SK-N-SH (cell line): ENCODE data around the gene STEAP2. TPM values are rescaled to one million over a fixed set of nuclear protein-coding genes. Genes with fewer than 3 reads are reported as not detected.
"Not testable (repeated sequence)": the region's sequence is repeated elsewhere in the genome, so short reads cannot be mapped to it uniquely, and the experiment has no call there.

Experiments used
- CTCF ChIA-PET: fragments of 300-600, 350-600 bp; formaldehyde crosslinking; extraction: SDS; loops from one replicate; lab custom pipeline; 2021; lab: Yijun Ruan, JAX
- POLR2A ChIA-PET: fragments of 350-600 bp; sonication (Branson Sonifier 250); formaldehyde crosslinking; extraction: SDS; loops from one replicate; lab custom pipeline; 2020; ENCODE audit warnings: antibody characterized with exemption, inconsistent platforms; lab: Yijun Ruan, JAX
- DNase-seq: peaks from one replicate; pipeline ENCODE4 v3.0.0; 2012
- H2AFZ ChIP-seq: fragments of 200-600 bp; sonication (generic); 2 replicates; pipeline ENCODE4 v1.8.1; 2016; ENCODE audit warnings: antibody characterized with exemption, mild to moderate bottlenecking, low read depth
- H3F3A ChIP-seq: fragments of 200-600 bp; sonication (generic); replicated peaks from 2 replicates; pipeline ENCODE3; 2016; ENCODE audit warnings: antibody characterized with exemption, mild to moderate bottlenecking; ENCODE audit not compliant: insufficient read depth
- H3K27ac ChIP-seq, 2 experiments: fragments of 200-500 bp in 1 of 2; fragments of 200-600 bp in 1 of 2; sonication (Bioruptor generic) in 1 of 2; sonication (generic), shearing (Covaris generic) in 1 of 2; 2 replicates each; pipeline versions ENCODE4 v1.5.1 to v1.6.1; 2014 to 2016; ENCODE audit warnings: low read depth in 2 of 2, inconsistent platforms in 1 of 2, low read length in 1 of 2, mild to moderate bottlenecking in 1 of 2, mixed read lengths in 1 of 2
- H3K27me3 ChIP-seq: fragments of 200-600 bp; sonication (generic), shearing (Covaris generic); 2 replicates; pipeline ENCODE4 v1.6.1; 2016; ENCODE audit warnings: mixed run types; ENCODE audit not compliant: insufficient read depth
- H3K36me3 ChIP-seq, 2 experiments: fragments of 200-500 bp in 1 of 2; fragments of 200-600 bp in 1 of 2; sonication (Bioruptor generic) in 1 of 2; sonication (generic) in 1 of 2; replicated peaks in 1 of 2; 2 replicates each; pipeline versions ENCODE3 to v1.5.1; 2014 to 2016; ENCODE audit warnings: low read length in 1 of 2, mild to moderate bottlenecking in 1 of 2; ENCODE audit not compliant: insufficient read depth in 2 of 2, control insufficient read depth in 1 of 2
- H3K4me1 ChIP-seq, 2 experiments: fragments of 200-500 bp in 1 of 2; fragments of 200-600 bp in 1 of 2; sonication (Bioruptor generic) in 1 of 2; sonication (generic), shearing (Covaris generic) in 1 of 2; 2 replicates each; pipeline versions ENCODE4 v1.5.1 to v1.6.1; 2014 to 2016; ENCODE audit warnings: low read depth in 1 of 2, low read length in 1 of 2, mixed run types in 1 of 2; ENCODE audit not compliant: insufficient read depth in 2 of 2, control insufficient read depth in 1 of 2
- H3K4me2 ChIP-seq: fragments of 200-600 bp; sonication (generic), shearing (Covaris generic); 2 replicates; pipeline ENCODE4 v1.6.1; 2017; ENCODE audit warnings: mixed run types
- H3K4me3 ChIP-seq, 2 experiments: fragments of 200-500 bp in 1 of 2; fragments of 200-600 bp in 1 of 2; sonication (Bioruptor generic) in 1 of 2; sonication (generic), shearing (Covaris generic) in 1 of 2; 2 replicates each; pipeline versions ENCODE4 v1.5.1 to v1.8.1; 2014 to 2016; ENCODE audit warnings: low read depth in 2 of 2, inconsistent platforms in 1 of 2, low read length in 1 of 2, mild to moderate bottlenecking in 1 of 2, mixed read lengths in 1 of 2, moderate library complexity in 1 of 2
- H3K79me2 ChIP-seq: fragments of 200-600 bp; sonication (generic); 2 replicates; pipeline ENCODE4 v1.8.1; 2017; ENCODE audit warnings: mild to moderate bottlenecking; ENCODE audit not compliant: insufficient read depth
- H3K9ac ChIP-seq: fragments of 200-600 bp; sonication (generic); 2 replicates; pipeline ENCODE4 v1.6.1; 2017; ENCODE audit warnings: mixed run types
- H3K9me2 ChIP-seq: fragments of 200-600 bp; sonication (generic); 2 replicates; pipeline ENCODE4 v1.6.1; 2017; ENCODE audit warnings: mixed run types
- H3K9me3 ChIP-seq: fragments of 200-600 bp; sonication (generic); 2 replicates; pipeline ENCODE4 v1.6.1; 2017; ENCODE audit warnings: mixed run types, mild to moderate bottlenecking, moderate library complexity
- H4K20me1 ChIP-seq: fragments of 200-600 bp; sonication (generic); 2 replicates; pipeline ENCODE4 v1.6.1; 2017; ENCODE audit warnings: mild to moderate bottlenecking, mixed run types; ENCODE audit not compliant: insufficient read depth
- ELF1 ChIP-seq: IDR thresholded peaks from 2 replicates; pipeline ENCODE4 v1.4.0; 2012
- EP300 ChIP-seq, 2 experiments: IDR thresholded peaks; 2 replicates each; pipeline versions ENCODE4 v1.4.0 to v1.6.1; 2012; ENCODE audit warnings: borderline replicate concordance in 1 of 2, low read depth in 1 of 2, low read length in 1 of 2
- EZH2phosphoT487 ChIP-seq: fragments of 200-600 bp; sonication (generic); IDR thresholded peaks from 2 replicates; pipeline ENCODE4 v1.6.1; 2017; ENCODE audit warnings: low read depth, mixed run types, mild to moderate bottlenecking, antibody characterized with exemption, moderate library complexity, borderline replicate concordance
- FOXJ3 ChIP-seq: sonication (generic); formaldehyde crosslinking; IDR thresholded peaks from 2 replicates; pipeline ENCODE4 v1.5.1; 2020; ENCODE audit warnings: mild to moderate bottlenecking, missing genetic modification reagents
- GATA2 ChIP-seq: sonication (generic); formaldehyde crosslinking; IDR thresholded peaks from 2 replicates; pipeline ENCODE4 v1.5.0; 2020; ENCODE audit warnings: mild to moderate bottlenecking, missing genetic modification reagents
- IRF3 ChIP-seq: fragments of 150-350 bp; IDR thresholded peaks from 2 replicates; pipeline ENCODE4 v1.6.1; 2016; ENCODE audit warnings: mild to moderate bottlenecking, low read depth, low read length
- JUND ChIP-seq: IDR thresholded peaks from 2 replicates; pipeline ENCODE4 v1.4.0; 2012
- MEF2A ChIP-seq: IDR thresholded peaks from 2 replicates; pipeline ENCODE4 v1.4.0; 2012; ENCODE audit warnings: low read depth, borderline replicate concordance
- MXI1 ChIP-seq: IDR thresholded peaks from 2 replicates; pipeline ENCODE4 v1.6.1; 2012; ENCODE audit warnings: mild to moderate bottlenecking, low read depth, low read length, improper control_type of control experiment
- POLR2AphosphoS5 ChIP-seq: IDR thresholded peaks from 2 replicates; pipeline ENCODE4 v1.6.1; 2012; ENCODE audit warnings: low read depth, low read length
- whole genome bisulfite sequencing: methylation state at CpG from one replicate; pipeline ENCODE4 v1.1.6; 2017; ENCODE audit warnings: low lambda C conversion rate; 5-methylcytosine and 5-hydroxymethylcytosine counted together
- polyA plus RNA-seq, 3 experiments: library from polyadenylated mRNA; depleted of rRNA; stranded (reverse); fragments of >200 nt; gene quantifications; 2 replicates each; pipeline ENCODE4 v1.2.3, GENCODE V29; 2012
- TF ChIP-seq, protein P1 (sequence below): IDR thresholded peaks from 2 replicates; pipeline ENCODE4 v1.4.0; 2012; ENCODE audit warnings: low read depth
- TF ChIP-seq, protein P2 (sequence below): IDR thresholded peaks from 2 replicates; pipeline ENCODE4 v1.4.0; 2012; ENCODE audit warnings: low read depth, borderline replicate concordance

The STEAP2 gene
- polyA plus RNA-seq, 1 of the 3 experiments (the other 2 are of a cell fraction) = 6.6 TPM

DNA sequence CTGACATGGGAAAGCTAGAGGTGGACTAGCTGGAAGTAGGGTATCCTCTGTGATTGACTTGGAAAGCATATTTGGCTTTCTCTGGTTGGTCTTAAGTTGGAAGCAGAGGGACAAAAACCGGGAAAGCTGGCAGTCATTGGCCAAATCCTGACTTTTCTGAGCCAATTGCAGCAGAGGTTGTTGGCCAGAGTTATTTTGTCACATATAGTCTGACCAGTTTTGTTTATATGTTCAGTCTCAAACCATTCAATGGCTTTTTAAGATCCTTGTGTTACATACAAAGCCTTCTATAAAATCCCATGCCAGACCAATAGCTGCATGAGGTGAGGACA, 39.7 kb downstream of the STEAP2 start:
- ChIA-PET CTCF (interaction anchor here (1.6 kb wide), 1 partner anchor 97 kb away, joined by 5 read pairs; the partner anchor contains the start of gene STEAP1), POLR2A (interaction anchor here (0.6 kb wide), 1 partner anchor 183 kb away, joined by 3 read pairs; no protein-coding TSS in a partner anchor)
- no peaks in the 10 kb centered on the region for H3K9me2 ChIP-seq
- no peaks in the 10 kb centered on the region for H3K27me3 ChIP-seq
- whole genome bisulfite sequencing = 60% methylated on average over 1 of the region's 1 CpG
- no peaks in the 10 kb centered on the region for H3F3A ChIP-seq
- H3K79me2 ChIP-seq = no peaks in the 10 kb centered on the region
- H4K20me1 ChIP-seq = no peaks in the 10 kb centered on the region
- peak overlapping the region; percentile 10; the same call in 1 of the 2 replicates for H3K4me2 ChIP-seq
- DNase-seq = no peak
- no peak overlapping the region for H3K4me3 ChIP-seq
- H3K27ac ChIP-seq = 0 out of 4 replicates have a peak overlapping the region, but pooled peaks of 1 of the 2 experiments have one; percentile 11
- H3K9me3 ChIP-seq = no peaks in the 10 kb centered on the region
- TF ChIP-seq, protein P1, sequence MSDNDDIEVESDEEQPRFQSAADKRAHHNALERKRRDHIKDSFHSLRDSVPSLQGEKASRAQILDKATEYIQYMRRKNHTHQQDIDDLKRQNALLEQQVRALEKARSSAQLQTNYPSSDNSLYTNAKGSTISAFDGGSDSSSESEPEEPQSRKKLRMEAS = no peak
- TF ChIP-seq JUND = no peak
- TF ChIP-seq MEF2A = no peak
- TF ChIP-seq, protein P2, sequence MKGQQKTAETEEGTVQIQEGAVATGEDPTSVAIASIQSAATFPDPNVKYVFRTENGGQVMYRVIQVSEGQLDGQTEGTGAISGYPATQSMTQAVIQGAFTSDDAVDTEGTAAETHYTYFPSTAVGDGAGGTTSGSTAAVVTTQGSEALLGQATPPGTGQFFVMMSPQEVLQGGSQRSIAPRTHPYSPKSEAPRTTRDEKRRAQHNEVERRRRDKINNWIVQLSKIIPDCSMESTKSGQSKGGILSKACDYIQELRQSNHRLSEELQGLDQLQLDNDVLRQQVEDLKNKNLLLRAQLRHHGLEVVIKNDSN = no peak
- no peak for TF ChIP-seq ELF1
- no peak for TF ChIP-seq FOXJ3 (CRISPR knock-in tag)
- TF ChIP-seq POLR2AphosphoS5 = no peak
- TF ChIP-seq MXI1 = no peak
- TF ChIP-seq GATA2 = no peak
- TF ChIP-seq IRF3 = no peak
- TF ChIP-seq EP300 (IDR thresholded peaks at IDR 0.05; ENCODE audit: borderline replicate concordance in 1 of 2, low read depth in 1 of 2, low read length in 1 of 2) = no peak
- TF ChIP-seq EZH2phosphoT487 = no peak
- no peaks in the 10 kb centered on the region for H3K36me3 ChIP-seq
- H3K4me1 ChIP-seq = peaks cover 0 to 3% of the 10 kb centered on the region in 2 experiments; a peak in 1 of 4 replicates
- H2AFZ ChIP-seq = peak overlapping the region; percentile 32
- H3K9ac ChIP-seq = no peak overlapping the region

DNA sequence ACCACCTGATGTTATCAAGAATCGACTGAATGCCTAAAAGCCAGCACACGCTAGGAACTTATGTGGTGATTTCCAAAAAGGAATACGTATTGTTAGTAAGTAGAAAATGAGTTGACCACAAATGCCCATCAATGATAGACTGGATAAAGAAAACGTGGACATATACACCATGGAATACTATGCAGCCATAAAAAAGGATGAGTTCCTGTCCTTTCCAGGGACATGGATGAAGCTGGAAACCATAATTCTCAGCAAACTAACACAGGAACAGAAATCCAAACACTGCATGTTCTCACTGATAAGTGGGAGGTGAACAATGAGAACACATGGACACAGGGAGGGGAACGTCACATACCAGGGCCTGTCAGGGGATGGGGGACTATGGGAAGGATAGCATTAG, 44.5 kb downstream of the STEAP2 start:
- H3K36me3 ChIP-seq, H3K79me2 ChIP-seq, H3F3A ChIP-seq, POLR2A ChIA-PET, DNase-seq, H3K9ac ChIP-seq, H3K4me3 ChIP-seq, H4K20me1 ChIP-seq, H3K27me3 ChIP-seq, H2AFZ ChIP-seq, H3K4me2 ChIP-seq, H3K4me1 ChIP-seq, H3K9me2 ChIP-seq, H3K27ac ChIP-seq, H3K9me3 ChIP-seq: not testable (repeated sequence)
- WGBS = 89% methylated on average over 5 of the region's 5 CpGs
- CTCF ChIA-PET = interaction anchor here (1.4 kb wide), 1 partner anchor 102 kb away, joined by 7 read pairs; the partner anchor contains the start of gene STEAP1
